Activated CD8-positive, alpha-beta memory T cell treated with anti-CD3 and anti-CD28 coated beads for 1 hour (primary cell): ENCODE measurements around the gene TNFAIP3.
"Not testable (repeated sequence)": the region's sequence is repeated elsewhere in the genome, so short reads cannot be mapped to it uniquely, and the experiment has no call there.

Experiments used
- DNase-seq, 2 donors: peaks; one replicate each; pipeline ENCODE4 v3.0.0-alpha.2; 2020; ENCODE audit warnings: low read depth in 1 of 2; ENCODE audit errors: extremely low read depth in 1 of 2

Gene TNFAIP3

DNA sequence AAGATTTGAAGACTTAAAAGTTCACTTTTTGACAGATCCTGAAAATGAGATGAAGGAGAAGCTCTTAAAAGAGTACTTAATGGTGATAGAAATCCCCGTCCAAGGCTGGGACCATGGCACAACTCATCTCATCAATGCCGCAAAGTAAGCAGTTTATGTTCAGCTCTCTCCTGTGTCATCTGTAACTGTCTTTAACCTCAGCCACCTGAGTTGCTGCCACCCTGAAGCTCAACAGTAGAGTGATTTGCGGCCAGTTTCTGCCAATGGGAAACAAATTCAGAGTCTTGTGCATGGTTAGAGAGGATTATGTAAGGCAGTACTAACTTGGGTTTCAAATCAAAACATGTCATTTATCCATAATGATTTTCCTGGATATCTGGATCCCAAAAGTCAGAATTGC, 10.1 kb downstream of the TNFAIP3 start:
- DNase-seq: no peak

DNA sequence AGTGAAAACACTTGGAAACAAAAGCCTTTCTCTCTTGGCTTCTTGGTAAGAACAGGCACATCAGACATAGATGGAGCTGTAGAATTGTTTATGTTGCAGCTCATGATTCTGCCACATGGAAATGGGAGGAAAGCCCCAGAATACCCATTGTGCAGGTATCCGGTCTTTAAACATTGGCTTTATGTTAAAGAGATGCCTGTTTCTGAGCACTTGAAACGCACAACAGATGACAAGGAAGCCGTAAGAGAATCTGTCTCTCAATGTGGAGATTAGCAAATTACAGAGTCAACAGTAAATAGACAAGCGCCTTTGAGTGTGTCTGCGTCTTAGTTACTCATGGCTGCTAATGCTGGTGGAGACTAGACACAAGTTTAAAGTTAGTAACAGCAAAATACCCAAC, 10.5 kb downstream of the TNFAIP3 start:
- DNase-seq: no peak

DNA sequence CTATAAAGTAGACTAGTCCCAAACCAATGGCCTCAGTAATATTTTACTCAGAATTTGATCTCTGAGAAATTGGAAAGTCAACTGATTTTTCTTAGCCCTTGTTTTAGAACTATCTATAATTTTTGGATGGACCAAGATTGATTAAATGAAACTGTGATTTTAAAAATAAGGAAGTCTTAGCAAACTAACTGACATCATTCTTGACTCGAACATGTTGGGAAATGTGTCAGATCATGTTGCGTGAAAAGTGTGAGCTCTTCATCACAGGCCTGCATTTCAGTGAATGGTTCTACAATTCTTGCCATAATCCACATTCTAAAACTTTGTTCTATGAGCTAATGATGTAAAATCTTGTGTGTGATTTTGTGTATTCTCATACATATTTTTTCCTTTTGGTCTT, 11.0 kb downstream of the TNFAIP3 start:
- no peak for DNase-seq

DNA sequence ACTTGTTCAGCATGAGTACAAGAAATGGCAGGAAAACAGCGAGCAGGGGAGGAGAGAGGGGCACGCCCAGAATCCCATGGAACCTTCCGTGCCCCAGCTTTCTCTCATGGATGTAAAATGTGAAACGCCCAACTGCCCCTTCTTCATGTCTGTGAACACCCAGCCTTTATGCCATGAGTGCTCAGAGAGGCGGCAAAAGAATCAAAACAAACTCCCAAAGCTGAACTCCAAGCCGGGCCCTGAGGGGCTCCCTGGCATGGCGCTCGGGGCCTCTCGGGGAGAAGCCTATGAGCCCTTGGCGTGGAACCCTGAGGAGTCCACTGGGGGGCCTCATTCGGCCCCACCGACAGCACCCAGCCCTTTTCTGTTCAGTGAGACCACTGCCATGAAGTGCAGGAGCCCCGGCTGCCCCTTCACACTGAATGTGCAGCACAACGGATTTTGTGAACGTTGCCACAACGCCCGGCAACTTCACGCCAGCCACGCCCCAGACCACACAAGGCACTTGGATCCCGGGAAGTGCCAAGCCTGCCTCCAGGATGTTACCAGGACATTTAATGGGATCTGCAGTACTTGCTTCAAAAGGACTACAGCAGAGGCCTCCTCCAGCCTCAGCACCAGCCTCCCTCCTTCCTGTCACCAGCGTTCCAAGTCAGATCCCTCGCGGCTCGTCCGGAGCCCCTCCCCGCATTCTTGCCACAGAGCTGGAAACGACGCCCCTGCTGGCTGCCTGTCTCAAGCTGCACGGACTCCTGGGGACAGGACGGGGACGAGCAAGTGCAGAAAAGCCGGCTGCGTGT, 11.6 kb downstream of the TNFAIP3 start:
- no peak for DNase-seq

DNA sequence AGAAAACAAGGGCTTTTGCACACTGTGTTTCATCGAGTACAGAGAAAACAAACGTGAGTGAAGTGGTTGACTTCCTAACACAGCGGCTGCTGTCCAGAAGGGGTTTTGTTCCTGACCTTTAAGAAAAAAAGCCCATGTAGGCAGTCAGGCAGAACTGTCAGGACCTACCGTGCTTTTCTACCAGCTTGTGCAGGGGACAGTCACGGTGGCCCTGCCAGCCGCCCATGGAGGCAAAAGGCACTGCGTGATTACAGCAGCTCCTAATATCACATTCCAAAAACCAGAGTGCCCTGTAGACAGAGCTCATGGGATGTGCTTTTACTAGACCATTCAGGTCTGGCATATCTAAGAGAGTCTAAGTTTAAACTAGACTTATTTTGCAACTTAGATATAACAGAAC, 12.2 kb downstream of the TNFAIP3 start:
- DNase-seq: no peak

DNA sequence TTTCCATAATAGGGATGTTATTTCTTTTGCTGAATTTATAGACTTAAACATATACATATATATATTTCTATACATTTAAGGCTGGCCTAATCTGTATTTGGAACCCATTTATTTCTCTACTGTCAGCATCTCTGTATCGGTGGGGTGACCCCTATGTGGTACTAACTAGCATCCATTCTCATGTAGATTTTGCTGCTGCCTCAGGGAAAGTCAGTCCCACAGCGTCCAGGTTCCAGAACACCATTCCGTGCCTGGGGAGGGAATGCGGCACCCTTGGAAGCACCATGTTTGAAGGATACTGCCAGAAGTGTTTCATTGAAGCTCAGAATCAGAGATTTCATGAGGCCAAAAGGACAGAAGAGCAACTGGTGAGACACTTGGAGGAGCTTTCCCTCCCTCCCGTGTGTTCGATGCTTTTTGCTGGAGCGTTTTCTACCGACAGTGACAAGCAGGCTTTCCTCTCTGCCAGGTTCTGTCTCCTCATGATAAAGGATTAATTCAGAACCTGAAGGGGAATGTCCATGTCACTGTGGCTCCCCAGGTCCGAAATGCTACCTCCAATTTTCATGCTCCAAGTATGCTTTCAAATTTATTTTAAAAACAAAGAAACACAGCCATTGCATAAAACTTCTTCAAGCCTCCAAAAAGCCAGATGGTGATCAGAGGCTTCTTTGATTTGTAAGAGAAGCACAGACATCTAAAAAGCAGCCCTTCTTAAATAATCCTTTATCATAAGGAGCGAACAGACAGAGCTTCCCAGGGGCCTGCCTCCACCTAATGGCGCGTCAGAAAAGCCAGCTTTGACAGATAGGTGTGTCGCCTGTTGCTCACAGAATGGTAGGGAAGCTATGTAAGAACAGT, 13.1 kb downstream of the TNFAIP3 start:
- no peak for DNase-seq

DNA sequence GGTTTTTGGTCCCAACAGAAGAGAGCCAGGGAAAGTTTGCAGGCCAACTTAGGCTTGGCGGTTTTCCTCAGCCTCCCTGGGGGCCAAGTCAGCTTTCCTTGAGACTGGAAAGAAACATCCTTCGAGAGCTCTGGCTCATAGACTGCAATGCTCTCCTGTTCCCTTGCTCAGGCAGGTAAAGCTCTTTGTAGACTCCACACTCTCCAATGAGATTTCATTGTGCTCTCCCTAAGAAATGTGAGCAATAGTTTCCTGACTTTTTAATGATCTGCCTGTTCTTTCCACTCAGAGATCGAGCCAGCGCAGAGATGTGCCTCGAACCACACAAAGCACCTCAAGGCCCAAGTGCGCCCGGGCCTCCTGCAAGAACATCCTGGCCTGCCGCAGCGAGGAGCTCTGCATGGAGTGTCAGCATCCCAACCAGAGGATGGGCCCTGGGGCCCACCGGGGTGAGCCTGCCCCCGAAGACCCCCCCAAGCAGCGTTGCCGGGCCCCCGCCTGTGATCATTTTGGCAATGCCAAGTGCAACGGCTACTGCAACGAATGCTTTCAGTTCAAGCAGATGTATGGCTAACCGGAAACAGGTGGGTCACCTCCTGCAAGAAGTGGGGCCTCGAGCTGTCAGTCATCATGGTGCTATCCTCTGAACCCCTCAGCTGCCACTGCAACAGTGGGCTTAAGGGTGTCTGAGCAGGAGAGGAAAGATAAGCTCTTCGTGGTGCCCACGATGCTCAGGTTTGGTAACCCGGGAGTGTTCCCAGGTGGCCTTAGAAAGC, 13.9 kb downstream of the TNFAIP3 start:
- DNase-seq: no peak

DNA sequence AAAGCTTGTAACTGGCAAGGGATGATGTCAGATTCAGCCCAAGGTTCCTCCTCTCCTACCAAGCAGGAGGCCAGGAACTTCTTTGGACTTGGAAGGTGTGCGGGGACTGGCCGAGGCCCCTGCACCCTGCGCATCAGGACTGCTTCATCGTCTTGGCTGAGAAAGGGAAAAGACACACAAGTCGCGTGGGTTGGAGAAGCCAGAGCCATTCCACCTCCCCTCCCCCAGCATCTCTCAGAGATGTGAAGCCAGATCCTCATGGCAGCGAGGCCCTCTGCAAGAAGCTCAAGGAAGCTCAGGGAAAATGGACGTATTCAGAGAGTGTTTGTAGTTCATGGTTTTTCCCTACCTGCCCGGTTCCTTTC, 14.4 kb downstream of the TNFAIP3 start:
- no peak for DNase-seq

DNA sequence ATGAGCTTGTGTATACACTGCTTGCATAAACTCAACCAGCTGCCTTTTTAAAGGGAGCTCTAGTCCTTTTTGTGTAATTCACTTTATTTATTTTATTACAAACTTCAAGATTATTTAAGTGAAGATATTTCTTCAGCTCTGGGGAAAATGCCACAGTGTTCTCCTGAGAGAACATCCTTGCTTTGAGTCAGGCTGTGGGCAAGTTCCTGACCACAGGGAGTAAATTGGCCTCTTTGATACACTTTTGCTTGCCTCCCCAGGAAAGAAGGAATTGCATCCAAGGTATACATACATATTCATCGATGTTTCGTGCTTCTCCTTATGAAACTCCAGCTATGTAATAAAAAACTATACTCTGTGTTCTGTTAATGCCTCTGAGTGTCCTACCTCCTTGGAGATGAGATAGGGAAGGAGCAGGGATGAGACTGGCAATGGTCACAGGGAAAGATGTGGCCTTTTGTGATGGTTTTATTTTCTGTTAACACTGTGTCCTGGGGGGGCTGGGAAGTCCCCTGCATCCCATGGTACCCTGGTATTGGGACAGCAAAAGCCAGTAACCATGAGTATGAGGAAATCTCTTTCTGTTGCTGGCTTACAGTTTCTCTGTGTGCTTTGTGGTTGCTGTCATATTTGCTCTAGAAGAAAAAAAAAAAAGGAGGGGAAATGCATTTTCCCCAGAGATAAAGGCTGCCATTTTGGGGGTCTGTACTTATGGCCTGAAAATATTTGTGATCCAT, 15.3 kb downstream of the TNFAIP3 start:
- no peak for DNase-seq

DNA sequence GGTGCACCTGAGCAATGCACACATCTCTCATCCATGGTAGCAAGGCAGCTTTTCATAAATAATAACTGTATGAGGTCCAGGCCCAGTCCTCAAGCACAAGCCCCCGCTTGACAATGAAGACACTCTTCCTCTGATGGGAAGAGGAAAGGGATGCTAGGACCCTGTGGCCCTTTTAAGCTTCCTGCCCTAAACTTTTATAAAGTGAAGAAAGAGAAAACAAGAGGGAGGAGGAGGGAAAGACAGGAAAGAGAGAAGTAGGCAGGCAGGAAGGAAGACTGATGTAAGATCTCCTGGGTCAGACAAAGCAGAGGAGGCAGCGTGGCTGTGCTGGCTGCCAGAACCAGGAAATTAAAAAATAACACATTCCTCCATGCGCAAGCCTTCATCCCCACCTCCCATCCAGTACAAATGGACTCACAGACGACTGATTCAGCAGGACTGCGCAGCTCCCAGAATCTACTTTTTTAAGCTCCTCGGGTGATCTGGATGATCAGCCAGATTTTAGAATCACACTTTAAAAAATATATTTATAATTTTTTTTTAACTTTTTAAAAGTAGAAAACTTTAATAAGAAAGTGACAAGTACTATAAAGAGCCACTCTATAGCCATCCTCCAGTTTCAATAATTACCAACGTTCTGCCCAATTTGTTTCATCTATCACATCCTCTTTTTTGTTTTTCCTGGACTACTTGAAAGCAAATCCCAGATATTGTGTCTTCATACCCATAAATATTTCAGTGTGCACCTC, 16.5 kb downstream of the TNFAIP3 start:
- DNase-seq: no peak

DNA sequence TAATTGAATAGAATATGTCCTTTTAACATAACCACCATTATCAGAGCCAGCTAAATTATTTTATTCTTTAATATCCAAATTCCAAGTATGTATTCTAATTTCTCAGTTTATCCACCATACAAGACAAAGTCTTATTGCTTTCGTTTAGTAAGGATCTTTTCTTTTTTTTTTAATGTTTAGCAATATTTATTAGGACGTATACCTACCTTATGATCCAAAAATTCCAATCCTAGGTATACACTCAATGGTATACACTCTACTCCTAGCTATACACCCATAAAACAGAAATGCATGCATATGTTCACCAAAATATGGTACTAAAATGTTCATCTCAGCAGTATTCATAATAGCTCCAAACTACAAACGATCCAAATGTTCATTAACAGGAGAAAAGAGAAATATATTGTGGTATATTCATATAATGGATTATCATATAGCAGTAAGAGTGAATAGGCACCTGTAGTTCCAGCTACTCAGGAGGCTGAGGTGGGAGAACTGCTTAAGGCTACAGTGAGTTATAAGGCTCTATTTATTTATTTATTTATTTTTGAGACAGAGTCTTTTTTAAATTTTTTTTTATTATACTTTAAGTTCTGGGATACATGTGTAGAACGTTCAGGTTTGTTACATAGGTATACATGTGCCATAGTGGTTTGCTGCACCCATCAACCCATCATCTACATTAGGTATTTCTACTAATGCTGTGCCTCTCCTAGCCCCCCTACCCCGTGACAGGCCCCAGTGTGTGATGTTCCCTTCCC, 17.3 kb downstream of the TNFAIP3 start:
- no peak for DNase-seq

DNA sequence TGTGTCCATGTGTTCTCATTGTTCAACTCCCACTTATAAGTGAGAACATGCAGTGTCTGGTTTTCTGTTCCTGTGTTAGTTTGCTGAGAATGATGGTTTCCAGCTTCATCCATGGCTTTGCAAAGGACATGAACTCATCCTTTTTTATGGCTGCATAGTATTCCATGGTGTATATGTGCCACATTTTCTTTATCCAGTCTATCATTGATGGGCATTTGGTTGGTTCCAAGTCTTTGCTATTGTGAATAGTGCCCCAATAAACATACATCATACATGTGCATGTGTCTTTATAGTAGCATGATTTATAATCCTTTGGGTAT, 17.8 kb downstream of the TNFAIP3 start:
- DNase-seq: not testable (repeated sequence)

DNA sequence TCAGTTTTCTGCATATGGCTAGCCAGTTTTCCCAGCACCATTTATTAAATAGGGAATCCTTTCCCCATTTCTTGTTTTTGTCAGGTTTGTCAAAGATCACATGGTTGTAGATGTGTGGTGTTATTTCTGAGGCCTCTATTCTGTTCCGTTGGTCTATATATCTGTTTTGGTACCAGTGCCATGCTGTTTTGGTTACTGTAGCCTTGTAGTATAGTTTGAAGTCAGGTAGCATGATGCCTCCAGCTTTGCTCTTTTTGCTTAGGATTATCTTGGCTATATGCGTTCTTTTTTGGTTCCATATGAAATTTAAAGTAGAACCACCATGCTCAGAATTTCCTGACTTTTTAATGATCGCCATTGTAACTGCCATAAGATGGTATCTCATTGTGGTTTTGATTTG, 19.2 kb downstream of the TNFAIP3 start:
- not testable (repeated sequence) for DNase-seq

DNA sequence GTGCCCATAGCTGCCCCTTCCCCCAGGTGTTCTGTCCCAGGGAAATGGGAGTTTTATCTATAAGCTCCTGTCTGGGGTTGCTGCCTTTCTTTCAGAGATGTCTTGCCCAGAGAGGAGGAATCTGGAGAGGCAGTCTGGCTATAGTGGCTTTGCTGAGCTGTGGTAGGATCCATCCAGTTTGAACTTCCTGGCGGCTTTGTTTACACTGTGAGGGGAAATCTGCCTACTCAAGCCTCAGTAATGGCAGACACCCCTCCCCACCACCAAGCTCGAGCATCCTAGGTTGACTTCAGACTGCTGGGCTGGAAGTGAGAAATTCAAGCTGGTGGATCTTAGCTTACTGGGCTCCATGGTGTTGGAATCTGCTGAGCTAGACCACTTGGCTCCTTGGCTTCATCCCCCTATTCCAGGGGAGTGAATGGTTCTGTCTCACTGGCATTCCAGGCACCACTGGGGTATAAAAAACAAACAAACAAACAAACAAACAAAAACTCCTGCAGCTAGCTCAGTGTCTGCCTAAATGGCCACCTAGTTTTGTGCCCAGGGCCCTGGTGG, 24.0 kb downstream of the TNFAIP3 start:
- no peak for DNase-seq

DNA sequence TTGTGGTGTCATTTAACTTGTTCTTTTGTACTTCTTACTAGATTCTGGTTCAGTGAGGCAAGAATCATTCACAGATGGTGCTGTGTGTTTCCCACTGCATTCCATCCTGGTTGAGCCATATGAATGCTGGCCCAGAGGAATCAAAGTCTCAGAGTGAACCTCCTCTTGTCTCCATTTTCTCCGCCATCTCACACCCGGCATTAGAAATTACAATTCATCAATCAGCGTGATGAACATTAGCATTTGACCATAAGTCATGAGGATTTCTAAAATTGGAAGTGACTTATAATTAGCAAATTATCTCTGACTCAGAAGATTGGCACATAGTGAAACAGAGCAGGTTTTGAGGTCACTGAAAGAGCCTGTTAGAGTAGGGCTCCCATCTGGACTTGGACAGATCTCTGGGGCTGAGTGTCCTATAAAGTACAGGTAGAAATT, 25.2 kb downstream of the TNFAIP3 start:
- no peak for DNase-seq

DNA sequence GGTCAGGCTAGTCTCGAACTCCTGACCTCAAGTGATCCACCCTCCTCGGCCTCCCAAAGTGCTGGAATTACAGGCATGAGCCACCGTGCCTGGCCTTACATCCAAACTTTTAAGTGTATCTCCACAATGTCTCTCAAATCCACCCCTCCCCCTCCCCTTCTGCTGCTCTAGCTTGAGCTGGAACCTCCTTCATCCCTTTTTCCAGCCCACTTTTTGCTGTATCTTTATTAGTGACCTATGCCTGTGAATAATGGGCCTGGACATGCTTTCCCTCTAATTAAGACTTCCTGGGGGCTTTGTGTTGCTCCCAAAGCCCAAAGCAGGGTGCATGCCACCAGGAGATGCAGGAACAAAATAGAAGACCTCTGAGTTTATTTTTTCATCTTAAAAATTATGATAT, 26.1 kb downstream of the TNFAIP3 start:
- no peak for DNase-seq

DNA sequence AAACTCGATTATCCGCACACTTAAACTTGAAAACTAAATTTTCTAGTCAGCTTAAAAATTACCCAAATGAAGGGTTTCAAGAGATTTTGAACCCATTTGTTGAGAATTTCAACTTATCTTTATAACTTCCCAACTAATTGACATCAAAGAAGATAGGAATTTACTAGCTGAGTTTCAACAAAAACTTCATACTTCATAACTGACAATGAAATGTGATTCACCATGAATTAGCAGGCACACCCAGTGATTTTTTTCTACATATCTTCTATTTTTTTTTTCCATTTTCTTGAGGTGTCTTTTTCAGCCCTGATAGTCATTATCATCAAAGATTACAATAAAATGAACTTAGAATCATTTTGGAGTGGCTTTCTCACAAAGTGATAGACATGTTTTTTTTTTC, 26.7 kb downstream of the TNFAIP3 start:
- no peak for DNase-seq

DNA sequence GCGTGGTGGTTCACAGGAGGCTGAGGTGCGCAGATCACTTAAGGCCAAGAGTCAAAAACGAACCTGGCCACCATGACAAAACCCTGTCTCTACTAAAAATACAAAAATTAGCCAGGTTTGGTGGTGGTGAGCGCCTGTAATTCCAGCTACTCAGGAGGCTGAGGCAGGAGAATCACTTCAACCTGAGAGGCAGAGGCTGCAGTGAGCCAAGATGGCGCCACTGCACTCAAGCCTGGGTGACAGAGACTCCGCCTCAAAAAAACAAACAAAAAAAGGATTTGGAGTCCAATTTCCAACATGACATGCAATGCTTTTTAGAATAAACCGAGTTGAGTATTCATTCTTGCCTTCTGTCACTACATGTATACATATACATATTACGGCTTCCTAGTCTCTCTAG, 27.3 kb downstream of the TNFAIP3 start:
- DNase-seq: not testable (repeated sequence)

DNA sequence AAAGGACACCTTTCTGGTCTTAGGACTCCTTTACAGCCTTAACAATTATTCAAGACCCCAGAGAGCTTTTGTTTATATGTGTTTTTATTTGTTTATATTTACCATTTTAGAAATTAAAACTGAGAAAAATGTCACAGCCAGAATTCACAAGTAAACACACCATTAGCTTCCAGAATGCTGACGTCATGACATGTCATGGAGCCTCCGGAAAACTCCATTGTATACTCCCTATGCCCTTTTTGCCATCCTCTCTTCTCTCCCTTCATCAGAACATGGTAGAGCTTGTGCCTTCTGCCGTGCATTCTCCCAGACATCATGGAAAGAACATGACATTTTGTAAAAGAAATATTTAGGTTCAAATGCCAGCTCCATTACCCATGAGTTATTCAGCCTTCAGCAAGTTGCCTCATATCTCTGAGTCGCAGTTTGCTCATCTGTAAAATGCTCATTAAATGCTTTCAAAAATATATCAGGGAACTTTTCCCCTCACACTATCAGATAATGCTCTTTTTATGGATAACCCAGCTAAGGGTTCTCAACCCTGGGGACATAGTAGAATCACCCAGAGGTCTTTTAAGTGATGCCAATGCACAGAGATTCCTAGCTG, 27.8 kb downstream of the TNFAIP3 start:
- DNase-seq: no peak
